C4-2B (cell line): Measurements from ENCODE around the gene HSP90B1.

Experiments used
- H3K27ac ChIP-seq: fragments of 450-650 bp; 2 replicates; pipeline ENCODE4 v1.5.1; 2017
- ZFX ChIP-seq: fragments of 450-650 bp; IDR thresholded peaks from 2 replicates; pipeline ENCODE4 v1.6.1; 2017
- TF ChIP-seq, protein P1 (sequence below): fragments of 450-650 bp; conservative IDR thresholded peaks from 2 replicates; pipeline ENCODE4 v1.5.1; 2017; ENCODE audit warnings: mild to moderate bottlenecking

HSP90B1 gene

DNA sequence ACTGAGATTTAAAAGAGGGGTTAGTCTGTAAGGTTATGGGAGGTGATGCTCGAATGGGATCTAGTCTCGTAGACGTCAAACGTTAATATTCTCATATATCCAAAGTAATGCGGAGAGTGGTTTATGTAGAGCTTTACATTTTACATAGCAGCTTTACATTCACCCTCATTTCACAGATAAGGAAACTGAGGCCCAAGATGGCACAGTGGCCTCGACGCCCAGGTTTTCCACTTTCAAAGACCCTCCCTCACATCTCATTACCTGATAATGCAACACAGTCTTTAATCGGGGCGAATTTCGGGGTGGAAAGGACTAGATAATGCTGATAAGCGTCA is 35.0 kb downstream of the HSP90B1 start:
- peak overlapping the region; percentile 89 for H3K27ac ChIP-seq
- TF ChIP-seq ZFX: no peak
- TF ChIP-seq, protein P1, sequence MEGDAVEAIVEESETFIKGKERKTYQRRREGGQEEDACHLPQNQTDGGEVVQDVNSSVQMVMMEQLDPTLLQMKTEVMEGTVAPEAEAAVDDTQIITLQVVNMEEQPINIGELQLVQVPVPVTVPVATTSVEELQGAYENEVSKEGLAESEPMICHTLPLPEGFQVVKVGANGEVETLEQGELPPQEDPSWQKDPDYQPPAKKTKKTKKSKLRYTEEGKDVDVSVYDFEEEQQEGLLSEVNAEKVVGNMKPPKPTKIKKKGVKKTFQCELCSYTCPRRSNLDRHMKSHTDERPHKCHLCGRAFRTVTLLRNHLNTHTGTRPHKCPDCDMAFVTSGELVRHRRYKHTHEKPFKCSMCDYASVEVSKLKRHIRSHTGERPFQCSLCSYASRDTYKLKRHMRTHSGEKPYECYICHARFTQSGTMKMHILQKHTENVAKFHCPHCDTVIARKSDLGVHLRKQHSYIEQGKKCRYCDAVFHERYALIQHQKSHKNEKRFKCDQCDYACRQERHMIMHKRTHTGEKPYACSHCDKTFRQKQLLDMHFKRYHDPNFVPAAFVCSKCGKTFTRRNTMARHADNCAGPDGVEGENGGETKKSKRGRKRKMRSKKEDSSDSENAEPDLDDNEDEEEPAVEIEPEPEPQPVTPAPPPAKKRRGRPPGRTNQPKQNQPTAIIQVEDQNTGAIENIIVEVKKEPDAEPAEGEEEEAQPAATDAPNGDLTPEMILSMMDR: no peak

- peak within 1 kb of the TSS; percentile 89 for H3K27ac ChIP-seq
- TF ChIP-seq, protein P1: peak; percentile 34
- TF ChIP-seq ZFX: peak; percentile 95
These were observed 35.6 kb downstream of the HSP90B1 start, which contains the start of gene TDG for GRCh38 chr12:103965590-103966504. Gene TDG (plus strand): TSS chr12:103965872. CDS start chr12:103966038, 166 bp downstream.

- TF ChIP-seq, protein P1: no peak
- no peak for TF ChIP-seq ZFX
- peak overlapping the region; percentile 89; the same call in 1 of the 2 replicates for H3K27ac ChIP-seq
These were observed 36.5 kb downstream of the HSP90B1 start for GRCh38 chr12:103966736-103967135.

GRCh38 chr12:103969391-103969790 is 39.2 kb downstream of the HSP90B1 start:
- no peak overlapping the region for H3K27ac ChIP-seq
- no peak for TF ChIP-seq ZFX
- TF ChIP-seq, protein P1: no peak

DNA sequence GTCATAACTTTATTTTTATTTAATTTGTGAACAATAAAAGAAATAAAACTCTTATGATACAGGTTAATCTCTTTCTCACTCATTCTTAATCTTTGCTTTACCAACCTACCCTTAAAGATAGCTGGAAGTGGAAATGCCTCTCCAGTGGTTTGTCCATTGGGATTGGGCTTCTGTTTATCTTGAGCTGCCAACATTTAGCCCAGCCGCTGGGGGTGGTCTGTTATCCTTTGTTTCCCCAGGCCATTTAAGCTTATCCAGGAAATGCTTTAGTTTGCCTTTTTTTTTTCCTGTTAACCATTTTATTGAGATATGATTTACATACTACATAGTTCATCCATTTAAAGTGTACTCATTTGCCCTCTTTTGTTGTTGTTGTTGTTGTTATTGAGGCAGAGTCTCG is 43.7 kb downstream of the HSP90B1 start:
- H3K27ac ChIP-seq: no peak overlapping the region
- TF ChIP-seq ZFX: no peak
- TF ChIP-seq, protein P1: no peak

GRCh38 chr12:103975368-103975767 is 45.2 kb downstream of the HSP90B1 start:
- H3K27ac ChIP-seq: no peak overlapping the region
- TF ChIP-seq, protein P1: no peak
- no peak for TF ChIP-seq ZFX

- TF ChIP-seq ZFX: no peak
- TF ChIP-seq, protein P1: no peak
- H3K27ac ChIP-seq: no peak overlapping the region
These were observed 48.3 kb downstream of the HSP90B1 start for GRCh38 chr12:103978384-103978982.
